Activated CD4-positive, alpha-beta T cell treated with anti-CD3 and anti-CD28 coated beads, Interleukin-2, amount 50 U/mL, for 24 hours (primary cell): ENCODE results near the gene SIGLEC9.

Experiments used
- DNase-seq, 2 donors: peaks; one replicate each; pipeline ENCODE4 v3.0.0-alpha.2; 2020; ENCODE audit warnings: low read depth in 1 of 2, low spot score in 1 of 2

Gene SIGLEC9

DNA sequence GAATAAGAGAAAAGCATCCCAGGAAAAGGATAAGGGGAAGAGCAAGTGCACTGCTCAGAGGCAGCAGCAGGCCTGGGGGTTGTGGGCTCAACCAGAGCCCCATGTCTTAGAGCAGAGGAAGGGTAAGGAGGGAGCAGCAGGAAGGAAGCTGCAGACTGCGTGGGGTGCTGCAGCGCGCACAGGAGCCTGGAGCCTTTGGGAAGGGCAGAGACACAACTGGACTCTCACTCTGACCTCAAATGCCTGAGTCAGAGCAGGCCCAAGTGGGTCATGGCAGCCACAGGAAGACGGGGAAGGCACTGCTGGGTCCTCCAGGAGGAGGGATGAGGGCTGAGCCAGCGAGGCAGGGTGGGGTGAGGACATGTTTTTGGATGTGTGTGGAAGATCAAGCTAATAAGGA is 49.0 kb downstream of the SIGLEC9 start:
- DNase-seq, result no peak

- no peak for DNase-seq
Observed at GRCh38 chr19:51179256-51179655, 54.5 kb downstream of the SIGLEC9 start.
